NCI-H69 (cell line): ENCODE measurements around the gene GGTA1.
A peak's percentile ranks its signal among the peaks of the same experiment; 100 is the strongest.
"Not testable (repeated sequence)": the region's sequence is repeated elsewhere in the genome, so short reads cannot be mapped to it uniquely, and the experiment has no call there.

Experiments used
- DNase-seq: peaks from one replicate; lab custom pipeline; 2025; lab: John Stamatoyannopoulos, UW

The GGTA1 gene

DNA sequence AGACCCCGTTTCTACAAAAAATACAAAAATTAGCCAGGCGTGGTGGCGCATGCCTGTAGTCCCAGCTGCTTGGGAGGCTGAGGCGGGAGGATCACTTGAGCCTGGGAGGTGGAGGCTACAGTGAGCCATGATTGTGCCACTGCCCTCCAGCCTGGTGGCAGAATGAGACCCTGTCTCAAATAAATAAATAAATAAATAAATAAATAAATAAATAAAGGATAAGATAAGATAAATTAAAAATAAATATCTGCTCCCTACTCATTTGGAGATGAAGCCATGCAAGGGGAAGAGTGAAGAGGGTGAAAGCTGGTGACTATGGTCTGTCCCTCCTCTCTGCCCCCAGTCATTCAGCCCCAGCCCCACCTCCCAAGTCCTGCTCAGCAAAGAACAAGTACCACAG lies 41.2 kb downstream of the GGTA1 start:
- DNase-seq: not testable (repeated sequence)

DNA sequence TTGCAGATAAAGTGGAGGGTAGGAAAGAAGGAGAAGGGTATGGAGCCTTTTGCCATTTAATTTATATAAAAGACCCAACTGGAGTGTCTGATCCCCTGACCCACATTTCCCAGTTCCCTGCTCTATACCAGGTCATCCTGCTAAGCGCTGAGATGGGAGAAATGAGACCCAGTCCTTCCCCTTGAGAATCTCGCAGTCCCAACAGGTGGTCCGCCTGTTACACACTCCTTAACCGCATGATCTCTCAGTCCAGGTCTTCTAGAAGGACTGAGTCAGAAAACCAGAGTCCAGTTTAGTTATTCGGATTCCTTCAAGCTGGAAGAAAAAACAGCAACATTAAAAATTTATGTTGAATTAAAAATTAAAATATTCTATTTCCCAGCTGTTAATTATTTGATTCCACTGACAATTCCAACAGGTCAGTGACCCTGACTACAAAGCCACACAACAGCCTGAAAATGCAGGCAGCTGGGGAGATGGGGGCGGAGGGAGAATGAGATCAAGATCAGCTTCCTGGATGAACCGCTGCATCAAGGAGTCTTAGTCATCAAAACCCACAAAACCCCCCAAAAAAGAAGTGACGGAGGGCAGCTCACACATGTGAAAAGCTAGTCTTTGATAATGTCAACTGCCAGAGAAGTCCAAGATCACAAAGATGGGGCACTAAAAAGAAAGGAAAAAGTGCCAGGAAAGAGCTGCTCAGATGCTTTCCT lies 44.0 kb downstream of the GGTA1 start:
- no peak for DNase-seq

- no peak for DNase-seq
These were observed 44.7 kb downstream of the GGTA1 start for GRCh38 chr9:121454972-121455371.

- peak; percentile 69 for DNase-seq
These were observed 46.3 kb downstream of the GGTA1 start for GRCh38 chr9:121453232-121453892.

DNA sequence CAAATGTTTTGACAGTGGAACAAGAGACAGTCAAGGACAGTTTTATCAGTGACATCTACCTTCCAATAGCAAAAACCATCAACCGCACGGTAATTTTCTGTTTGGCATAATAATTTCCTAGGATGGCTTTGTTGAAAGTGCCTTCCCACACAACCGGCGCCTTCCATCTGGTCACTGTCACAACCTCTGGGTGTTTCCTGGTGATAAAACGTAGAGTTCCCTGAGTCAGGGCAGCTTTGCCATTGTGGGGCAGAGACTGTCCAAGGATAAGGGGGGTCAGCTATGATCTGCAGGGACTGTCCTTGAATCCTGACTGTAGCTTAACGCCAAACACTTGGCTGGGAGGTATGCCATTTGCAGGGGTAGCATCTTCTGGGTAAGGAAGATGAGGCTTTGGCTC lies 47.6 kb downstream of the GGTA1 start:
- no peak for DNase-seq

GRCh38 chr9:121451586-121451985 lies 48.1 kb downstream of the GGTA1 start:
- DNase-seq: no peak

DNA sequence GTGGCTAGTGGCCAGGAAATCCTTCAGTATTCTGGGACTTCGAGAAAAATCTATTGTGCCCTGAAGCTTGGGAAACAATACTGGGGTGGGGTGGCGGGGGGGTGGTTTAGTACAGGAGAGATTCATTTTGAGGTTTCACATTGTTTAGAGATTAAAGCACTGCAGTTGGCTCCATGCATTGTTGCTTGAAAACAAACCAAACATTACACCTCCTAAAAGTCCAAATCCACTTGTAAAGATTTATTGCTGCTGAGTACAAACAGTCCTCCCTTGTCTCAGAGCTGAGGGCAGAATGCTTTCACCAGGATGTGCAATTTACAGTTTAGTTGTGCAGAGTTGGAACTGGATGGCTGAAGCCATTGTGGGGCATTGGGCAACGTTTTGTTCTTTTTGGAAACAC lies 49.4 kb downstream of the GGTA1 start:
- peak; percentile 17 for DNase-seq

- no peak for DNase-seq
These were observed 49.9 kb downstream of the GGTA1 start for GRCh38 chr9:121449786-121450185.

DNA sequence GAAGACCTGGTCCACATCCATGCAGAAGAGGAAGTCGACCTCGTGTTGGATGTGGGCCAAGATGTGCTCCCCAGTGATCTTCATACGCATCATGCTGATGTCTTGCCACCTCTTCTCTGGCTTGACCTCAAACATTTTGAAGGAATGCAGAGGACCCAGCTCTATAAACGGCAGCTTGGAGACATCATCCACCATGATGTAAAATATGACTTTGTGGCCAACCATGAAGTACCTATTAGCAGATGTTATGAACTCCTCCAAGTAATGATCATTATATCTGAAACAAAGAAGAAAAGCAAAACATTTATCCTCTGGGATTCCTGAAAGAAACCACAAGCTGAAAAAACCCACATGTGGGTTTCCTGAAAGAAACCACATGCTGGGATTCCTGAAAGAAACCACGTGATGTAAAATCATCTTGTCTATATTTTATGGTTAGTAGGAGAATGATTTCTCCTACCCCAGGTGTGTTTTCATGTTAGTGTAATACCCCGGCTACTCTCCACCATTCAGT lies 52.3 kb downstream of the GGTA1 start:
- no peak for DNase-seq

DNA sequence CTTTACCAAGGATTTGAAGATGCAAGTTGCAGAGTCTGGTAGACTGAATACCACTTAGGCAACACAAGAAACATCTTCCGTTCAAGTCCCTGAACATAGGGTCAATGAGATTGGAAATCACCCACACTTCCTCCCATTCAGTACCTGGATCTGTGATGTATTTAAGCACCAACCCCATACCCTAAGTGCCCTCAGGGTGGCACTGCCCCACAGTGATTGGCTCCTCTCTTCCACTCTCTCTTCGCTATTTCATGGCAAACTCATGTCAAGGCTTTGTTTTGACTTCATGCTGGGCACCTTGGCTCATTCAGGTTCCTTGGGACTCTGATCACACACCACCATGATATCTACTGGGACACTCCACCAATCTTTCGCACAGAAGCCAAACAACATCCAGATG lies 53.7 kb downstream of the GGTA1 start:
- peak; percentile 48 for DNase-seq

- DNase-seq: no peak
These were observed 55.7 kb downstream of the GGTA1 start for GRCh38 chr9:121443981-121444380.

GRCh38 chr9:121441165-121441564 lies 58.5 kb downstream of the GGTA1 start:
- DNase-seq: no peak

DNA sequence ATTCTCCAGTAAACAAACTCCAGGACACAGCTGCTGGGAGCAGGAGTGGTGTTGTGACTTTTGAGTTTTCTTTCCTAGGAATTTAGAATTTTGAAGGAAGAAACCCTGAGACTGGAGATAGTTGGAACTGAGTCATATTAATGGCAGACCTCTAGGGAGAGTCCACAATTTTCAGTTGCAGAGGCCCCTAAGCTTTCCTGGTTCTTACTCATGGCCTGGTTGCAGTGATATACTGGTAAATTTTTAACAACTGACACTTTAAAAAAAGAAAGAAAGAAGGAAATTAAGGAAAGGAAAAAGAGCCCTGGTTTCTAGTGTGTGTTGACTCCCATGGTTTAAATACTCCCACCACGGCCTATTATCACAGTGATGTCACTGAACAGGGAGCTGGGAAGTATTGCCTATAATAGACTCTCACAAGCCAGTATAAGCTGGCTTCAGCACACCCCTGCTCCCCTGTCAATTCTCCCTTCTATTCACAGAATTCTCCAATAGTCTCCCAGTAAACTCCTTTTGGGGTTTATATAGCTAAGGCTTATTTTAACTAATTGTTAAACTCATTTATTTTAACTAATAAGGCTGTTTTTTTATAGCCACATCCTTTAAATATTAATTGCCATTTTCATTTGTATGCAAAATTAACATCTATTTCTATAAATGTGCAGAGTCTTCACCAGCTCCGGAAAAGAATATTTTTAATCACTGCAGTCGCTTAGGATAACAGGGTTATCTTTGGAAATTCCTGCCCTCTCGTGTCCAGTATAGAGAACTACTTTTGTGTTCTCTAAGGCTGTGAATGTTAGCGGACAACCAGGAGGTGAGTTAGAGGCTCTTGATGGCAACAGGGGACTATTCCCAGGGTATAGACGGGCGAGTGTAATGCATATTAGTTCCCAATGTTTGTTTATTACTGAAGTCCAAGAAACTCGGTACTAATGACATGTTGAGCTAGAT lies 59.7 kb downstream of the GGTA1 start:
- peak; percentile 50 for DNase-seq

DNA sequence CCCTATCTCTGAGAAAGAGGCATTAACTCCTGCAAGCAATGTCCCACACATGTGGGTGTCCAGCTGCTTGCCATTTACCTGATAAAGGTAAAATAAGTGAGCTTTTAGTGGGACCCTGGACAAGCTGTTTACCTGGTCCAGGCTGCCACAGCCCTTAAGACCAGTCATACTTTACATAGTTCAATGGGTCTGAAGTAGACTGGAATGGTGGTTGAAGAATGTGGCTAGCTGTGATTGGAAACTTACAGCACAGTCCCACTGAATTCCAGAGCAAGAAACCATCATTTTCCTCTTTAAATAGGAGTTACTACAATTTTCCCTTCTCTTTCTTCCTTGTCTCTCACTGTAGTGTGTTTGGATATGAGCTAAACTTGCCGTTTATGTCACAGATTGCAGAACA lies 60.6 kb downstream of the GGTA1 start:
- no peak for DNase-seq

- DNase-seq: no peak
These were observed 61.8 kb downstream of the GGTA1 start for GRCh38 chr9:121437891-121438290.

DNA sequence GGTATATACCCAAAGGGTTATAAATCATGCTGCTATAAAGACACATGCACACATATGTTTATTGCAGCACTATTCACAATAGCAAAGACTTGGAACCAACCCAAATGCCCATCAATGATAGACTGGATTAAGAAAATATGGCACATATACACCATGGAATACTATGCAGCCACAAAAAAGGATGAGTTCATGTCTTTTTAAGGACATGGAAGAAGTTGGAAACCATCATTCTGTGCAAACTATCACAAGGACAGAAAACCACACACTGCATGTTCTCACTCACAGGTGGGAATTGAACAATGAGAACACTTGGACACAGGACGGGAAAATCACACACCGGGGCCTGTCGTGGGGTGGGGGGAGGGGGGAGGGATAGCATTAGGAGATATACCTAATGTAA lies 62.6 kb downstream of the GGTA1 start:
- not testable (repeated sequence) for DNase-seq

DNA sequence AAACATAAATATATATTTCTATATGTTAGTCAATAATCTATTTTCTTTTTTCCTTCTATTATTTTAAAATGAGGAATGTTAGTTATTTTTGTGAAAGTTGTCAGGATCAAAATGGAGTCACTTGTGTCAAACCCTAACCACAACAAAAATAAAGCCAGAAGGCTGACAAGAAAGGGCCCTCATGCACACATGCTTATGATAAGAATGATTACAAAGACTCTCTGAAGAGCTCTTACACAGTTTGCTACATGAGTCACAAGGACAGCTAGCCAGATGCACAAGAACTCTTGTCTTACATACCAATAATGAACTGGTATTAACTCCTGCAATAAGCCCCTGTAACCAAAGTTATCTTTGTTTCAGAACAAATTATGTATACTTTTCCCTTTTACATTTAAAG lies 64.7 kb downstream of the GGTA1 start:
- DNase-seq: no peak

- DNase-seq: no peak
These were observed 71.7 kb downstream of the GGTA1 start for GRCh38 chr9:121427899-121428298.

DNA sequence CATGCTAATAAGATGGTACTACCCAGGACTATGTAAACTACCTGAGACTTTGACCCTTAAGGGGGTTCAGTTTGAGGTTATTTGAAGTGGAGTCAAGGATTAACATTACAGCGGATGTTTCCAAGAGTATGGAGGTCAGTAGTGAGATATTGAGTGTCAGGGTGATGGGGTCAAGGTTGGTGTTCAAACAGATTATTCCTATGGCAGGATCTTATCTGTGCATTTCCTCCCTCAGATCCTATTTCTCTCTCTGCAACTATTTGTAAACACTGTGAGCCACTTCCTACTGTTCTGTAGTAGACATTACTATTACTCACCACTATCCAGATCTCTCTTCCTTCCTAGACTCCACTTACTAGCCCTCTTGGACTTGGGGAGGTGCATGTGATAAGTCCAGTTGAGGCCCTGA lies 75.6 kb downstream of the GGTA1 start:
- no peak for DNase-seq

DNA sequence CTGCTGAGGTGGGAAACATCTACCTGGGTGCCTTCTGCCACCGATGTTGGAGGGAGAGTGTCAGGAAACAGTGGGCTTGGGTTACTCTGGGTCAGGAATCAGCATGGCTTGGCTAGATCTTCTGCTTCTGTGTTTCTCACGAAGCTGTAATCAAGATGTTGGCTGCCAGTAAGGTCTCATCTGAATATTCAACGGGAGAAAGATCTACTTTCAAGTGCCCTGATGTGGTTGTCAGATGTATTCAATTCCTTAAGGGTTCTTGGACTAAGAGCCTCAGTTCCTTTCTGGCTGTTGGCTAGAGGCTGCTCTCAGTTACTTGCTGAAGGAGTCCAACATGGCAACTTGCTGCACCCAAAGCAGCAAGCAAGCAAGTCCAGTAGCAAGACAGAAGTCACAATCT lies 87.7 kb downstream of the GGTA1 start:
- DNase-seq: no peak

GRCh38 chr9:121405899-121406298 lies 93.7 kb downstream of the GGTA1 start:
- DNase-seq: no peak
